KMS-11 (cell line): ENCODE results near the gene TMEM42.

ENCODE experiments used
- H2AFZ ChIP-seq: fragments of 200-600 bp; sonication (generic); 2 replicates; pipeline ENCODE4 v1.6.1; 2016; ENCODE audit warnings: antibody characterized with exemption, mixed run types, low read depth
- H3K27ac ChIP-seq: fragments of 200-600 bp; sonication (generic); 2 replicates; pipeline ENCODE4 v1.6.1; 2016; ENCODE audit warnings: mild to moderate bottlenecking, mixed run types
- H3K27me3 ChIP-seq: fragments of 200-600 bp; sonication (generic); 2 replicates; pipeline ENCODE4 v1.6.1; 2017; ENCODE audit warnings: mild to moderate bottlenecking, low read depth, mixed run types, moderate library complexity; ENCODE audit not compliant: insufficient read depth
- H3K36me3 ChIP-seq: fragments of 200-600 bp; sonication (generic); 2 replicates; pipeline ENCODE4 v1.6.1; 2017; ENCODE audit warnings: mild to moderate bottlenecking, mixed run types; ENCODE audit not compliant: insufficient read depth
- H3K4me1 ChIP-seq: fragments of 200-600 bp; sonication (generic); 2 replicates; pipeline ENCODE4 v1.6.1; 2016; ENCODE audit warnings: mild to moderate bottlenecking, low read depth, mixed run types; ENCODE audit not compliant: poor library complexity, severe bottlenecking
- H3K4me2 ChIP-seq: fragments of 200-600 bp; sonication (generic); 2 replicates; pipeline ENCODE4 v1.7.0; 2016; ENCODE audit warnings: mild to moderate bottlenecking, mixed run types
- H3K4me3 ChIP-seq: fragments of 200-600 bp; sonication (generic); IDR thresholded peaks from 2 replicates; pipeline ENCODE4 v1.6.1; 2017; ENCODE audit warnings: low read depth, low read length, mixed read lengths; ENCODE audit not compliant: insufficient read depth
- H3K79me2 ChIP-seq: fragments of 200-600 bp; sonication (generic); 2 replicates; pipeline ENCODE4 v1.6.1; 2016; ENCODE audit warnings: low read depth, mixed run types; ENCODE audit not compliant: insufficient read depth
- H3K9ac ChIP-seq: fragments of 200-600 bp; sonication (generic); 2 replicates; pipeline ENCODE4 v1.6.1; 2016; ENCODE audit warnings: mild to moderate bottlenecking, mixed run types
- H4K20me1 ChIP-seq: fragments of 200-600 bp; sonication (generic); 2 replicates; pipeline ENCODE4 v1.6.1; 2016; ENCODE audit warnings: mild to moderate bottlenecking, mixed run types; ENCODE audit not compliant: insufficient read depth
- TF ChIP-seq, protein P1 (sequence below): fragments of 200-600 bp; sonication (generic); conservative IDR thresholded peaks from 2 replicates; pipeline ENCODE4 v1.6.1; 2017; ENCODE audit warnings: low read depth, mild to moderate bottlenecking, antibody characterized with exemption, low read length, moderate library complexity, mixed read lengths

Gene TMEM42

DNA sequence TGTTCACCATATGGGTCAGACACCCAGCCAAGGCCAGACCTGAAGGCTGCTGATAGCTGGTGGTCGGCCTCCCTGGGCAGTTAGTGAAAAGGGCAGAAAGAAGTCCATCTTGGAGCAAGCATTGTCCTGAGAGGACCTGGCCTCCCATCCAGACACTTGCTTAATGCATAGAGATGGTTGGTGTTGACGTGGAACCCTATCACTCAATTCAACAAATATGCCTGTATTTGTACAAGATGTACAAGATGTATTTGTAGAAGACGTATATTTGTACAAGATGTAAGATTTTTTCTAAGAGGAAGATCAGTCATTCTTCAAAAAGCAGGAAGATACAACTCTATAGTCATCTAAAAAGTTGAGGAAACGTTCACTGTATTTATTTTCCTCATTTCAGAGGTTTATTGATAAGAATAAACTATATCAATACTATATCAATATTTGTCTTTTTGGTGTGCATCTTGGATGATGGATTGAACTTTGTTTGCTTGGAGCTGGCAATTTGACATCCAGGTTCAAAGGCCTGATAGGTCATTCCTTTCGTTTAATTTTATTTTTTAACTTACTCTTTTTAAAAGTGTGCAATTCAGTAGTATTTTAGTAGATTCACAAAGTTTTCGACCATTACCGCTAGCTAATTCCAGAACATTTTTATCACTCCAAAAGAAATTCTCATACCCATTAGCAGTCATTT, 5.9 kb downstream of the TMEM42 start:
- Histone ChIP-seq H3K27me3 (no peaks in the 10 kb centered on the region), H3K27ac (peak overlapping the region; percentile 91; the same call in 1 of the 2 replicates), H3K79me2 (no peaks in the 10 kb centered on the region), H2AFZ (no peak overlapping the region), H3K4me2 (no peak overlapping the region), H3K4me1 (peaks cover 54% of the 10 kb centered on the region), H4K20me1 (no peaks in the 10 kb centered on the region), H3K9ac (no peak overlapping the region), H3K4me3 (no peak overlapping the region), H3K36me3 (no peaks in the 10 kb centered on the region)
- TF ChIP-seq, protein P1, sequence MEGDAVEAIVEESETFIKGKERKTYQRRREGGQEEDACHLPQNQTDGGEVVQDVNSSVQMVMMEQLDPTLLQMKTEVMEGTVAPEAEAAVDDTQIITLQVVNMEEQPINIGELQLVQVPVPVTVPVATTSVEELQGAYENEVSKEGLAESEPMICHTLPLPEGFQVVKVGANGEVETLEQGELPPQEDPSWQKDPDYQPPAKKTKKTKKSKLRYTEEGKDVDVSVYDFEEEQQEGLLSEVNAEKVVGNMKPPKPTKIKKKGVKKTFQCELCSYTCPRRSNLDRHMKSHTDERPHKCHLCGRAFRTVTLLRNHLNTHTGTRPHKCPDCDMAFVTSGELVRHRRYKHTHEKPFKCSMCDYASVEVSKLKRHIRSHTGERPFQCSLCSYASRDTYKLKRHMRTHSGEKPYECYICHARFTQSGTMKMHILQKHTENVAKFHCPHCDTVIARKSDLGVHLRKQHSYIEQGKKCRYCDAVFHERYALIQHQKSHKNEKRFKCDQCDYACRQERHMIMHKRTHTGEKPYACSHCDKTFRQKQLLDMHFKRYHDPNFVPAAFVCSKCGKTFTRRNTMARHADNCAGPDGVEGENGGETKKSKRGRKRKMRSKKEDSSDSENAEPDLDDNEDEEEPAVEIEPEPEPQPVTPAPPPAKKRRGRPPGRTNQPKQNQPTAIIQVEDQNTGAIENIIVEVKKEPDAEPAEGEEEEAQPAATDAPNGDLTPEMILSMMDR: no peak

DNA sequence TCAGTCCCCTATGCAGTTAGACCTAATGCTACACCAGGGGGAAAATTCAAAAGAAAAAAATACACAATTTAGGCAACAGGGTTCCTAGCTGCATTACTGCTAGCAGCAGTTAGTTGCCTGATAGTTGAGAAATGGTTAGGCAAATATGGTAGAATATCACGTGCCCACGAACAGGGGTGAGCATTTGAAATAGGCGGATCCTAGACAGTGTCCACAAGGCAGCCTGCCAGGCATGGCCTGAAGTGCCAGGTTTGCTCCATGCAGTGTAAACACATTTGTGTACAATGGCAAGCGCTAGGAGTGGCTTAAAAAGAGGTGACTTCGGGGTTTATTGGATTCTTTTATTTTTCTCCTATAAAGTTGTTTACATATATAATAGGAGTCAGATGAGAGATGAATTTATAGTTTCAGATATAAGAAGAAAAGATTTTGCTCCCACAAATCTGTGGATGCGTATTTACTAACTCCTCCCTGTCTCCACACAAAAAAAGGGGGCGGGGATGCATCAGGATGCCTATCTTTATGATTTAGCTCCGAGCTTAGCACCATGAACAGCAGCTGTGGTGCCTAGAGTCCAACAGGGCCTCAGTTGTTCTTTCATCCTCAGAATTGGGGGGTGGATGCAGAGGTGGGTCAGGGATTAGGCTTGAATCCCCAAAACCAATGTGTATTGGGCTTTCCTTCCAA, 8.8 kb downstream of the TMEM42 start:
- Histone ChIP-seq H3K4me2 (no peak overlapping the region), H3K36me3 (no peaks in the 10 kb centered on the region), H3K4me1 (peaks cover 25% of the 10 kb centered on the region), H3K27me3 (no peaks in the 10 kb centered on the region), H2AFZ (no peak overlapping the region), H3K9ac (no peak overlapping the region), H4K20me1 (no peaks in the 10 kb centered on the region), H3K4me3 (no peak overlapping the region), H3K27ac (no peak overlapping the region), H3K79me2 (no peaks in the 10 kb centered on the region)
- TF ChIP-seq, protein P1: no peak

DNA sequence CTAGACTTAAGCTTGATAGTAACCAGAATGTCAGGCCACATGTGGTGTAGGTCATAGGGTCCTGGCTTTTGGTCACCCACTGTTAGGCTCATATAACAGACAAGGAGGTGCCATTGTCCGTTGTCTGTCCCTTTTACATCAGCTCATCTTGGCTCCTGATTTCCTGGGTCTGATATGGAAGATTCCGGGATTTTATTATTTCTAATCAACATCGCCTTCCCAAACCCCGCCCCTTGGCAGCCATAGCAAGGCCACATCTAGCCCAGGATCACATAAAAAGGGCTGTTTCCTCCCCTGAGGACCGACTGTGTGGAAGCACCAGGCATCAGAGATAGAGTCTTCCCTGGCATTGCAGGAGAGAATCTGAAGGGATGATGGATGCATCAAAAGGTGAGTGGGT, 12.6 kb downstream of the TMEM42 start, which contains the start of gene TGM4:
Gene TGM4, plus strand, starts transcription at position 301 of the 400 bp plus-strand sequence. Its CDS starts 71 bp downstream, at position 372.
- Histone ChIP-seq H3K27me3 (no peaks in the 10 kb centered on the region), H4K20me1 (no peaks in the 10 kb centered on the region), H3K4me2 (no peak within 1 kb of the TSS), H3K4me3 (no peak within 1 kb of the TSS), H3K4me1 (no peaks in the 10 kb centered on the region), H3K79me2 (no peaks in the 10 kb centered on the region), H3K9ac (no peak within 1 kb of the TSS), H2AFZ (no peak within 1 kb of the TSS), H3K36me3 (no peaks in the 10 kb centered on the region), H3K27ac (no peak within 1 kb of the TSS)
- TF ChIP-seq, protein P1: no peak

DNA sequence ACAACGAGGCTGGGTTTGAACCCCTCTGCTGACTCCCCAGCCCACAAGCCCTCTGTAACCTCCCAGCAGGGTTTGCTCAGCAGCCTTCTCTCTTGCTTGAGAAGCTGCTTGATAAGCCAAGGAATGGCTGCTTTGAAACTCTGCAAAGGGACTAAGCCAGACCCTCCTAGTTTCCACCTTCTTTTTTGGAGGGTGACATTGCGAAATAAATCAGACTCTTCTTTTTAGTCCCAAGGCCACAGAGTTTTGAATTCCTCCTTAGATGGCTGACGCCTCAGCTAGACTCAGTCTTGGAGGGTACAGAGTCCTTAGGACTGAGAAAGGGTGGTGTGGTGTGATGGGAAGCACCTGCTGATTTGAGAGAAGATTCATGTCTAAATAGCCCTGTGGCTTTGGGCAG, 13.9 kb downstream of the TMEM42 start:
- Histone ChIP-seq H4K20me1 (no peaks in the 10 kb centered on the region), H3K27ac (no peak overlapping the region), H3K4me2 (no peak overlapping the region), H3K79me2 (no peaks in the 10 kb centered on the region), H3K36me3 (no peaks in the 10 kb centered on the region), H3K27me3 (no peaks in the 10 kb centered on the region), H3K9ac (no peak overlapping the region), H3K4me1 (peaks cover 9% of the 10 kb centered on the region), H2AFZ (no peak overlapping the region), H3K4me3 (no peak overlapping the region)
- TF ChIP-seq, protein P1: no peak
